BJ (cell line): ENCODE results near the gene CASQ2. TPM values are rescaled to one million over a fixed set of nuclear protein-coding genes. Genes with fewer than 3 reads are reported as not detected.

ENCODE experiments used
- CTCF ChIA-PET: fragments of 350-600 bp; formaldehyde crosslinking; extraction: SDS; loops from one replicate; lab custom pipeline; 2021; ENCODE audit warnings: antibody characterized with exemption, inconsistent platforms; lab: Yijun Ruan, JAX
- POLR2A ChIA-PET: fragments of 300-600 bp; sonication (Branson Sonifier 250); formaldehyde crosslinking; extraction: SDS; loops from one replicate; lab custom pipeline; 2021; ENCODE audit warnings: antibody characterized with exemption; lab: Charles Lee
- DNase-seq: peaks from one replicate; pipeline ENCODE4 v3.0.0-alpha.2; 2011; ENCODE audit warnings: low read depth
- H3K27me3 ChIP-seq: 2 replicates; pipeline ENCODE4 v1.6.0; 2011; ENCODE audit warnings: low read length; ENCODE audit not compliant: control insufficient read depth, insufficient read depth
- H3K36me3 ChIP-seq: 2 replicates; pipeline ENCODE4 v1.5.1; 2011; ENCODE audit warnings: low read length; ENCODE audit not compliant: control insufficient read depth, insufficient read depth
- H3K4me3 ChIP-seq: 2 replicates; pipeline ENCODE4 v1.5.1; 2011; ENCODE audit warnings: low read depth, mild to moderate bottlenecking, control low read depth, low read length
- CTCF ChIP-seq: IDR thresholded peaks from 2 replicates; pipeline ENCODE4 v1.5.1; 2011; ENCODE audit warnings: low read depth, mild to moderate bottlenecking, control low read depth, inconsistent platforms, low read length, moderate library complexity; ENCODE audit not compliant: insufficient read depth
- polyA plus RNA-seq: library from polyadenylated mRNA; depleted of rRNA; stranded (reverse); fragments of >200 nt; gene quantifications from 2 replicates; pipeline ENCODE4 v1.2.3, GENCODE V29; 2011

The CASQ2 gene
- polyA plus RNA-seq, 1 experiment = not detected

DNA sequence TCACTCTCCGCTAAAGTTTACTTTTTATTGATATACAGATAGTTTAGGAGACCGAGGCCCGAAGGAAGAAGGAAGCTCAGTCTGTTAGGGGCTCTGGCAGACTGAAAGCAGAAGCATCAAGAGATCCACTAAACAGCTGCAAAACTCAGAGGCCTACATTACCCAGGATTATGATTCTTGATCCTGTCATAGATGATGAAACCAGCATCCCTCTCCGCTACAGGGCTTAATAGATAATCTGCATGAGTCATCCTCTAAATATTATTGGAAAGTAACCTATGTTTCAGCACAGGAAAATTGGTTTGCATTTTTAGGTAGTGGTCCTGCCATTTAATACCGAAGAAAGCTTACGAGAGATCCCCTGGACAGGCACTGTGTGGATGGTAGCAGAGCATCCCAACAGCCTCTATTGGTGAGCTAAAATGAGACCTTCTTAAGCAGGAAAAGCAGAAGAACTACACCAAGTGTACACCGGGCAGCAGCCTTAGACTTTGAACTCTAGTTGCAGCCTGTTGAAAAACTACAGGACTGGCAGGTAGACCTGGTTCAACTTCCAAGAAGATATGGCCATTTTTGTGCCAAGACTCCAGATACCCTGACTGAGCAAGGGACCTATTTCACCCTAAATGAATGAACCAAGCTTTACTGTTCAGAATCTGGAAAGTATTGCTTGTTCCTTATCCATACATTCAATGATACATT, 6.8 kb downstream of the CASQ2 start:
- CTCF ChIA-PET = interaction anchor here (0.9 to 14.4 kb wide), 2 partner anchors 42 to 154 kb away, joined by 4 to 137 read pairs; no protein-coding TSS in a partner anchor
- DNase-seq = no peak
- Histone ChIP-seq H3K27me3 (peaks cover 2% of the 10 kb centered on the region; the same call in 1 of the 2 replicates), H3K4me3 (no peak overlapping the region), H3K36me3 (no peaks in the 10 kb centered on the region)
- TF ChIP-seq CTCF = no peak
- POLR2A ChIA-PET = no interaction called here

DNA sequence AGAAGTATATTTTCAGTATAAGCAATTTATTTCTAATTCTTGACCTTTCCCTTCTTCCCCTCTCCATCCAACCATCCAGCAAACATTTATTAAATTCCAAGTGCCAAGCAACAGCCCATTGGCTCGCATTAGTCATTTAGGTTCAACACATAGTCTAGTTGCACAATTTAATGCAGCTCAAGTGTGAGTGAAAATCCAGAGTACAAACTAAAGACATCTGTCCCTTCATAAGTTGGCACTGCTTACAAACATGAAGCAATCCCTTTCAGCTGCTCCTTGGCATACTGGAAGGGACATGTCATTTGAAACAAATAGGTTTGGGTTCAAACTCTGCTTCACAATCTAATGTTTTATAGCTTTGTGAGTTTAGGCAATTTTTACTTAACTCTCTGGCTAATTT, 10.7 kb downstream of the CASQ2 start:
- DNase-seq = no peak
- Histone ChIP-seq H3K27me3 (peaks cover 5% of the 10 kb centered on the region), H3K4me3 (no peak overlapping the region), H3K36me3 (no peaks in the 10 kb centered on the region)
- ChIA-PET POLR2A (no interaction called here), CTCF (no interaction called here)
- TF ChIP-seq CTCF = no peak

GRCh38 chr1:115757326-115757725, 11.2 kb downstream of the CASQ2 start:
- peaks cover 9% of the 10 kb centered on the region for H3K27me3 ChIP-seq
- POLR2A ChIA-PET = no interaction called here
- CTCF ChIA-PET = interaction anchor here (1.4 kb wide), 1 partner anchor 8 kb away, joined by 6 read pairs; no protein-coding TSS in a partner anchor
- no peak for DNase-seq
- no peaks in the 10 kb centered on the region for H3K36me3 ChIP-seq
- no peak overlapping the region for H3K4me3 ChIP-seq
- TF ChIP-seq CTCF = no peak

GRCh38 chr1:115755456-115756370, 12.8 kb downstream of the CASQ2 start:
- CTCF ChIA-PET = interaction anchor here (0.7 to 1.4 kb wide), 3 partner anchors 8 to 147 kb away, joined by 3 to 6 read pairs (median 3); no protein-coding TSS in a partner anchor
- no peak for DNase-seq
- no peaks in the 10 kb centered on the region for H3K36me3 ChIP-seq
- no peak for TF ChIP-seq CTCF
- peaks cover 9% of the 10 kb centered on the region for H3K27me3 ChIP-seq
- POLR2A ChIA-PET = no interaction called here
- H3K4me3 ChIP-seq = no peak overlapping the region

GRCh38 chr1:115753830-115754229, 14.7 kb downstream of the CASQ2 start:
- H3K4me3 ChIP-seq = no peak overlapping the region
- no peaks in the 10 kb centered on the region for H3K36me3 ChIP-seq
- ChIA-PET POLR2A (no interaction called here), CTCF (interaction anchor here (0.7 to 1.8 kb wide), 3 partner anchors 10 to 146 kb away, joined by 3 to 6 read pairs (median 4); no protein-coding TSS in a partner anchor)
- H3K27me3 ChIP-seq = peaks cover 9% of the 10 kb centered on the region
- TF ChIP-seq CTCF = no peak
- DNase-seq = no peak
